HUES48 (cell line): ENCODE results near the gene CTXN3.

Experiments
- H3K27ac ChIP-seq: one replicate; pipeline ENCODE4 v1.7.0; 2013; ENCODE audit warnings: low read depth, low read length, inconsistent platforms
- H3K27me3 ChIP-seq: 2 replicates; pipeline ENCODE4 v1.6.1; 2013; ENCODE audit warnings: mild to moderate bottlenecking, low read length; ENCODE audit not compliant: control insufficient read depth, insufficient read depth
- H3K36me3 ChIP-seq: 2 replicates; pipeline ENCODE4 v1.6.1; 2013; ENCODE audit warnings: low read length; ENCODE audit not compliant: control insufficient read depth, insufficient read depth
- H3K4me1 ChIP-seq: 2 replicates; pipeline ENCODE4 v1.6.1; 2013; ENCODE audit warnings: mild to moderate bottlenecking, low read length; ENCODE audit not compliant: control insufficient read depth, insufficient read depth
- H3K4me3 ChIP-seq: 2 replicates; pipeline ENCODE4 v1.5.1; 2013; ENCODE audit warnings: mild to moderate bottlenecking, low read depth, low read length
- H3K9ac ChIP-seq: 2 replicates; pipeline ENCODE4 v1.6.1; 2013; ENCODE audit warnings: mild to moderate bottlenecking, low read depth, low read length, moderate library complexity
- H3K9me3 ChIP-seq: 2 replicates; pipeline ENCODE4 v1.6.1; 2013; ENCODE audit warnings: low read length; ENCODE audit not compliant: control insufficient read depth, insufficient read depth

Gene CTXN3

DNA sequence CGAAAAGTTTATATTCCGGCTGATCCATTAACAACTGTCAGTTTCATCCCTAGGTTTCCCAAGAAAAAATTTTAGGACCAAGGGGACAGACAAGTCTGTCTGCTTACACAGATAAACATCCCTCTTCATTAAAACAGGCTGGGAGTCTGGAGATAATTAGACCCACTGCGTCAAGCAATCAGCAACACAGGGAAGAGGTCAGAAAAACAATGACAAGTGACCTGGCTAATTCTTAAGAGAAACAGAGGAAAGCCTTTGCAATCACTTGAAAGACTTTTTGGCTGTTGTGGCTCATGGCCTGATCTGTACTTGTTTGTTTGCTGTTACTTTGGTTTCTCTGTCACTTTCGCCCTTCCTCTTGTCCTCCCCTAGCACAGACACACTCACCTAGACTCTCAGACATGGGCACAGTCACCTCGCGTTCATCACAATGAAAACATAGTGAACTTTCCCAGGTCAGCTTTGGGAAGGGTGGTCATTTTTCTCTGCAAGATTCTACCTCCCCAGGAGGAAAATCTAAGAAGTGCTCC, 51.4 kb downstream of the CTXN3 start:
- Histone ChIP-seq H3K36me3 (no peaks in the 10 kb centered on the region), H3K9ac (no peak overlapping the region), H3K9me3 (no peaks in the 10 kb centered on the region), H3K4me1 (peaks cover 5% of the 10 kb centered on the region), H3K27ac (peak overlapping the region; percentile 14), H3K27me3 (no peaks in the 10 kb centered on the region), H3K4me3 (no peak overlapping the region)

DNA sequence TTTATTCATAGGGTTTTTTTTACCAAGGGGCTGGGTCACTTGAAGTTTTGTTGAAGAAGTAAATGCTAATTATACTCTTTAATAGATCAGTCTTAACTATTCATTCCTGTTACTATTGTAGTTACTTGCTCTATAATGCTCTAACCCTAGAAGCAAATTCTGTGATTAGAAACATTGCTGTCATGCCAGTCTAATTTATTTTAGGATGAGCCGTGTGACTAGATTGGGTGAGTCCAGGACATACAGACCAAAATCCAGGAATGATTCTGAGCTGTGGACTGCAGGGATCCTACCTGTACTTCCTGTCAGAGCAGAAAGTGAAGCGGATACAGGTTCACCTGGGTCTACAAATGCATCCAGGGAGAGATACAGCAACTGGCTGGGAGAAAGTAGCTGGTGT, 53.6 kb downstream of the CTXN3 start:
- H3K4me3 ChIP-seq = no peak overlapping the region
- H3K9ac ChIP-seq = no peak overlapping the region
- no peaks in the 10 kb centered on the region for H3K27me3 ChIP-seq
- peaks cover 6% of the 10 kb centered on the region for H3K4me1 ChIP-seq
- no peaks in the 10 kb centered on the region for H3K9me3 ChIP-seq
- no peak overlapping the region for H3K27ac ChIP-seq
- H3K36me3 ChIP-seq = no peaks in the 10 kb centered on the region

DNA sequence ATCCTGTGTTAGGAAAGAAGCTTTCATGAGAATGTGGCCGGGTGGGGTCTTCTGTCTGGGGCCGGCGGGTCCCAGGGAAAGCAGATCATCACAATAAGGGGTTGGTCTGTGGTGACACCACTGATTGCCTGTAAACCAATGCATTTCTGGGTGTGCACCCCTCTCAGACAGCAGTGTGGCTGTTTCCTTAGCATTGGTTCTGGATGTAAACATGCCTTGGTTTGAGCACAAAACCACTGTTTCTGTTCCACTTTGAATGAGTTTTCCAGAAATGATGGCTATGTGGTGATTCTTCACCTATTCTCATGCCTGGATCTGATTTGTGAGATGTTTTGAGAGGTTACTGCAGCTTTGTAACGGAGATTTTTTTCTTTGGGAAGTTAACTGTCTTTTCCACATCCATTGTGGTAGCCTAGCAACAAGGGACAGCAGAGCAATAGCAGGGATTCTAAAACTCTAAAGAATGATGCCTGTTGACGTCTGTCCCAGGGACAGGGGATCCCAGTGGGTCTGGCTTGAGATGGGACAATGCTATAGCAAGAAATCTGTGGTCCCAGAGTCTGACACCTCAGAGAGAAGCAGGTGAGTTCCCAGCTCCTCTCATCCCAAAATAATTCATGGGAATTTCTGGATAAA, 54.2 kb downstream of the CTXN3 start, which contains the start of gene CCDC192:
TSS of gene CCDC192 (plus strand) at position 466 of the 636 bp plus-strand sequence. CDS start at position 521, 55 bp downstream.
- no peaks in the 10 kb centered on the region for H3K36me3 ChIP-seq
- no peaks in the 10 kb centered on the region for H3K9me3 ChIP-seq
- no peak within 1 kb of the TSS for H3K9ac ChIP-seq
- H3K27me3 ChIP-seq = no peaks in the 10 kb centered on the region
- H3K4me1 ChIP-seq = peaks cover 6% of the 10 kb centered on the region
- no peak within 1 kb of the TSS for H3K27ac ChIP-seq
- no peak within 1 kb of the TSS for H3K4me3 ChIP-seq

DNA sequence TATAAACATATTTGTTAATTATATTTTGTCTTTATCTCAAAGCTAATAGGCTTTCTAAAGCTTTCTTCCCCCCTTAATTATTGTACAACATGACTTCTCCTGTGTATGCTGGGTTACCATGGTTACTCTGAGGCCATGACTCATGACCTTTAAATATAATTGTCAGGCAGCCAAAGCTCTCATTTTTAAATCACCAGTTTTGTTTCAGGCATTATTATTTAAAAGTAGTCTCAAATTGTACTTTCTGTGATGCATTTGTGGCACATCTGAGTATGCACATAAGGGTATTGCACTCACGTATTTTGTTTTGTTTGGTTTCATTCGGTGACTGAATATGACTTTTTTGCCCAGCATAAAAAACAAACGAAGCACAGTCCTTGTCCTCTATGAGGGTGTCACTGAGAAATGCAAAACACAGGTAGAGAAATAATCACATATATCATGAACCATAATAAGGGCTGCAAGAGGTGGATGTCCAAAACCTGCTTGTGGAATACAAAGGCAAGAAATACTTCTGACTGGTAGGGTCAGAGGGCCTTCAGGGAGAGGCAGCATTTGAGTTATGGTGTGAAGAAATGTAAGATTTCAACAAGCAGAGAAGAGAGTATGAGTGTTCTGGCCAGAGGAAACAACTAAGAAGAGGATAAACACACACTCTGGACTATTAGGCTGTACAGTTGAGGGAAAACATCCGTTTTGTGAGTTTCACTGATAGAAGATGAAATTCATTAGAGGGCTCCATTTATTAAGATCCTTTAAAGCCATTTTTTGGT, 56.4 kb downstream of the CTXN3 start:
- H3K27me3 ChIP-seq = no peaks in the 10 kb centered on the region
- H3K27ac ChIP-seq = peak overlapping the region; percentile 6

DNA sequence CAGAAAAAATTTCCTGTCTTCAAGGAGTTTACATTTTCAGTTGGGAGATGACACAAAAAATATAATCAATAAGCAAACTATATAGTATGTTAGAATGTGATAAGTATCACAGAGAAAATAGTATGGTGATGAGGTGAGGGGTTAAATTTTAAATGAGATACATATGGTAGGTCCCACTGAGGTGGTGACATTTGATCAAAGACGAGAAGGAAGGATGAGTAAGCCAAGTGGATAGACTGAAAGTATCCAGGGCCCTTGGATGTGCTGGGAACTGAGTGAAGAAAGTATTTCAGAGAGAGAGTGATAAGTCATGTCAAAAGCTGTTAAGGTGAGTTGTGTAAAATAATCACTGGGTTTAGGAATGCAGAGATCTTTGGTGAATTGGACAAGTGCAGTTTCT, 57.8 kb downstream of the CTXN3 start:
- no peaks in the 10 kb centered on the region for H3K9me3 ChIP-seq

More for the DNA sequence above, 56.4 kb downstream of the CTXN3 start:
- H3K36me3 ChIP-seq = no peaks in the 10 kb centered on the region
- H3K4me3 ChIP-seq = no peak overlapping the region
- no peaks in the 10 kb centered on the region for H3K9me3 ChIP-seq
- peaks cover 6% of the 10 kb centered on the region for H3K4me1 ChIP-seq
- no peak overlapping the region for H3K9ac ChIP-seq

DNA sequence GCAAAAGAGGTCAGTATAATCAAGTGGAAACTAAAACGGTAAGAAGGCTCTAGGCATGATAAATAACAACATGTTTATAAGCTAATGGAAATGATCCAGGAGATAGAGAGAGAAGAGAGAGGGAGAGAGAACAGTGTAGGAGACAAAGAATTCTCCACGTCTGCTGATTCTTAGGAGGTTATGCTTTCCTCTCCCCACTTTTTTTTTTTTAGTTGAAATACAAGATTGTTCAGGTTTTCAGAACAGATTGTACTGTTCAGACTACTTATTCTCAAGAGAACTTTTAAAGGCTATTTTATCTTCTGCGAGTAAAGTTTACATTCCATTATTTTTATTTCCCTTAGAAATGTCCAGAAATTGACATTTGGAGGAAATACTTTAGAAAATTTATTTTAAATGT, 58.3 kb downstream of the CTXN3 start:
- H3K4me3 ChIP-seq = no peak overlapping the region
- H3K27ac ChIP-seq = no peak overlapping the region
- no peaks in the 10 kb centered on the region for H3K27me3 ChIP-seq
- no peak overlapping the region for H3K9ac ChIP-seq
- H3K36me3 ChIP-seq = no peaks in the 10 kb centered on the region
- peaks cover 6% of the 10 kb centered on the region for H3K4me1 ChIP-seq
- no peaks in the 10 kb centered on the region for H3K9me3 ChIP-seq

More for the DNA sequence above, 57.8 kb downstream of the CTXN3 start:
- H3K4me3 ChIP-seq = no peak overlapping the region
- H3K36me3 ChIP-seq = no peaks in the 10 kb centered on the region
- no peak overlapping the region for H3K9ac ChIP-seq
- H3K27me3 ChIP-seq = no peaks in the 10 kb centered on the region
- peaks cover 6% of the 10 kb centered on the region for H3K4me1 ChIP-seq
- H3K27ac ChIP-seq = no peak overlapping the region
